Panc1 (cell line): ENCODE results near the gene MXD4. TPM values are rescaled to one million over a fixed set of nuclear protein-coding genes. Genes with fewer than 3 reads are reported as not detected.

Experiments used
- ATAC-seq: fragments of 200-7000 bp; cut with Tn5 transposase; 2 replicates; pipeline ENCODE4 v1.9.1; 2020; ENCODE audit warnings: mild to moderate bottlenecking, moderate library complexity
- BruUV-seq: library from RNA; stranded (reverse); fragments of 400-500 nt; replicated peaks from 2 replicates; lab custom pipeline; 2021; lab: Mats Ljungman, UMichigan
- CTCF ChIA-PET: fragments of 300-600 bp; sonication (Branson Sonifier 250); formaldehyde crosslinking; loops from one replicate; lab custom pipeline; 2022; ENCODE audit warnings: antibody characterized with exemption; lab: Charles Lee
- POLR2A ChIA-PET: fragments of 300-600 bp; sonication (Branson Sonifier 250); formaldehyde crosslinking; loops from one replicate; lab custom pipeline; 2022; ENCODE audit warnings: antibody characterized with exemption; lab: Charles Lee
- DNase-seq: peaks from one replicate; pipeline ENCODE4 v3.0.0-alpha.2; 2010; ENCODE audit warnings: low read depth, low spot score
- H3K27ac ChIP-seq: 2 replicates; pipeline ENCODE4 v1.5.1; 2011; ENCODE audit warnings: mild to moderate bottlenecking, low read length, inconsistent platforms
- H3K27me3 ChIP-seq: fragments of 200-500 bp; sonication (Bioruptor generic); 2 replicates; pipeline ENCODE4 v1.6.0; 2014; ENCODE audit warnings: low read length, inconsistent platforms; ENCODE audit not compliant: control insufficient read depth, insufficient read depth
- H3K36me3 ChIP-seq: fragments of 200-500 bp; sonication (Bioruptor generic); 2 replicates; pipeline ENCODE4 v1.5.1; 2014; ENCODE audit warnings: inconsistent platforms, mild to moderate bottlenecking, low read length, moderate library complexity; ENCODE audit not compliant: control insufficient read depth, insufficient read depth
- H3K4me1 ChIP-seq: 2 replicates; pipeline ENCODE4 v1.5.1; 2011; ENCODE audit warnings: inconsistent platforms, mild to moderate bottlenecking, low read length, moderate library complexity; ENCODE audit not compliant: control insufficient read depth, insufficient read depth
- H3K4me3 ChIP-seq, 2 experiments: 2 replicates each; pipeline ENCODE4 v1.5.1; 2011 to 2012; ENCODE audit warnings: low read depth in 2 of 2, low read length in 2 of 2, mild to moderate bottlenecking in 2 of 2, inconsistent platforms in 1 of 2, moderate library complexity in 1 of 2
- H3K9me3 ChIP-seq: fragments of 200-500 bp; sonication (Bioruptor generic); 2 replicates; pipeline ENCODE4 v1.5.1; 2014; ENCODE audit warnings: low read depth, mild to moderate bottlenecking, inconsistent platforms, low read length, moderate library complexity; ENCODE audit not compliant: control insufficient read depth, insufficient read depth
- POLR2AphosphoS5 ChIP-seq: IDR thresholded peaks from 2 replicates; pipeline ENCODE4 v1.6.1; 2012; ENCODE audit warnings: mild to moderate bottlenecking, low read depth, low read length, moderate library complexity
- SIN3A ChIP-seq: IDR thresholded peaks from 2 replicates; pipeline ENCODE4 v1.6.1; 2012; ENCODE audit warnings: low read depth, mild to moderate bottlenecking, low read length, moderate library complexity, borderline replicate concordance; ENCODE audit not compliant: insufficient read depth
- TCF7L2 ChIP-seq: IDR thresholded peaks from 2 replicates; pipeline ENCODE4 v1.6.1; 2011; ENCODE audit warnings: mild to moderate bottlenecking, low read depth, low read length, inconsistent platforms
- in situ Hi-C: cut with HindIII; loops from 2 replicates; pipeline ENCODE4 v1.10.0; 2016; ENCODE audit warnings: low sequenced_read_pairs, low pct_unique_long_range_greater_than_20kb
- intact Hi-C: fragments of 100-400 bp; cut with micrococcal nuclease; formaldehyde crosslinking; loops from one replicate; pipeline ENCODE4 v1.10.0; 2022; ENCODE audit not compliant: unreplicated experiment
- total RNA-seq: library from RNA; stranded (reverse); gene quantifications from one replicate; pipeline ENCODE4 v1.2.1, GENCODE V29; 2021; ENCODE audit not compliant: unreplicated experiment
- TF ChIP-seq, protein P1 (sequence below): fragments of 450-650 bp; IDR thresholded peaks from 2 replicates; pipeline ENCODE4 v1.5.1; 2017; ENCODE audit warnings: mild to moderate bottlenecking
- TF ChIP-seq, protein P2 (sequence below), 2 experiments: IDR thresholded peaks; 2 replicates each; pipeline ENCODE4 v1.6.1; 2011 to 2012; ENCODE audit warnings: low read depth in 2 of 2, control low read depth in 1 of 2, low read length in 1 of 2, mild to moderate bottlenecking in 1 of 2, moderate library complexity in 1 of 2; ENCODE audit not compliant: insufficient read depth in 1 of 2

MXD4 gene
- total RNA-seq, 1 experiment from 2014 or later = 32.7 TPM

DNA sequence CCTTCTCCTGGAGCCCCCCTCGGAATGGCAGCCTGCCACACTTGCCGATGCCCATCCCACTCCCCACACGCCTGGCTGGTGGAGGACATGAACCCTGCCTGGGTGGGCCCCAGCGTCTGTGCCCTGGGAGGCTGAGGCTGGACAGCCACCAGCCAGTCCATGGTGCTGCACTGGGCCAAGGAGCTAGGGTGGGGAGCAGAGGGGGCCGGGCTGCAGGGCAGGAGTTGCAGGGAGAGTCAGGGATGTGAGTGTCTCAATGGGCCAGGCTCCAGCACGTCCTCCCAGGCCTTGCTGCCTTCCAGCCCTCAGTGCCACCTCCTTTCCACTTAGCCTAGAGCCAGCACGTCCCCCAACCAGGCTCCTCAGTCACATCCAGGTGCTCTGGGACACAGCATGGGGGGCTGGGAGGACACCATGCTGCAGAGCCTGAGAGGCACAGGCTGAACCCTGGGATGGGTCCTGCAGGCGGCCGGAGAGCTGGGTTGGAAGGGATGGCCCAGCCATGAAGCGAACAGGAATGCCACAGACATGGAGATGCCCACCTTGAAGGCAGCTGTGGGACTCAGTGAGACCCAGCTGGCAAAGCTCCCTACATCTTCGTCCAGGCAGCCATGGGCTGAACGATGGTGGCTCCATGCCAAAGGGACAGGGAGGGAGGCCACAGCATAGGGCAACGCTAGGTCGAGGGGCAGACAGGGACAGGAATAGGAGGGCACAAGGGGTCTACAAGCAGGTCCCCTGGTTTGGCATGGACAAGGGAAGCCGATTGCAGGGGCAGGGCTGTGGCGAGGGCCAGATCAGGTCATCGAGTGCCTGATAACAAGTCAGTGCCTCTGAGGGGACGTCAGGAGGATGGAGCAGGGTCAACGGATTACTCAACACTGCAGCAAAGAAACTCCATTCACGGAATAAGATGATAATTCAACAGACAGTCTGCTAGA lies 30.1 kb upstream of the MXD4 start:
- Histone ChIP-seq H3K4me3 (no peak overlapping the region), H3K27ac (no peak overlapping the region), H3K9me3 (no peaks in the 10 kb centered on the region), H3K4me1 (no peaks in the 10 kb centered on the region), H3K36me3 (no peaks in the 10 kb centered on the region), H3K27me3 (no peaks in the 10 kb centered on the region)
- DNase-seq = no peak
- BruUV-seq = no TSS peak
- no peak for ATAC-seq
- TF ChIP-seq SIN3A (no peak), TCF7L2 (no peak), POLR2AphosphoS5 (no peak)
- TF ChIP-seq, protein P1, sequence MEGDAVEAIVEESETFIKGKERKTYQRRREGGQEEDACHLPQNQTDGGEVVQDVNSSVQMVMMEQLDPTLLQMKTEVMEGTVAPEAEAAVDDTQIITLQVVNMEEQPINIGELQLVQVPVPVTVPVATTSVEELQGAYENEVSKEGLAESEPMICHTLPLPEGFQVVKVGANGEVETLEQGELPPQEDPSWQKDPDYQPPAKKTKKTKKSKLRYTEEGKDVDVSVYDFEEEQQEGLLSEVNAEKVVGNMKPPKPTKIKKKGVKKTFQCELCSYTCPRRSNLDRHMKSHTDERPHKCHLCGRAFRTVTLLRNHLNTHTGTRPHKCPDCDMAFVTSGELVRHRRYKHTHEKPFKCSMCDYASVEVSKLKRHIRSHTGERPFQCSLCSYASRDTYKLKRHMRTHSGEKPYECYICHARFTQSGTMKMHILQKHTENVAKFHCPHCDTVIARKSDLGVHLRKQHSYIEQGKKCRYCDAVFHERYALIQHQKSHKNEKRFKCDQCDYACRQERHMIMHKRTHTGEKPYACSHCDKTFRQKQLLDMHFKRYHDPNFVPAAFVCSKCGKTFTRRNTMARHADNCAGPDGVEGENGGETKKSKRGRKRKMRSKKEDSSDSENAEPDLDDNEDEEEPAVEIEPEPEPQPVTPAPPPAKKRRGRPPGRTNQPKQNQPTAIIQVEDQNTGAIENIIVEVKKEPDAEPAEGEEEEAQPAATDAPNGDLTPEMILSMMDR = no peak
- TF ChIP-seq, protein P2, sequence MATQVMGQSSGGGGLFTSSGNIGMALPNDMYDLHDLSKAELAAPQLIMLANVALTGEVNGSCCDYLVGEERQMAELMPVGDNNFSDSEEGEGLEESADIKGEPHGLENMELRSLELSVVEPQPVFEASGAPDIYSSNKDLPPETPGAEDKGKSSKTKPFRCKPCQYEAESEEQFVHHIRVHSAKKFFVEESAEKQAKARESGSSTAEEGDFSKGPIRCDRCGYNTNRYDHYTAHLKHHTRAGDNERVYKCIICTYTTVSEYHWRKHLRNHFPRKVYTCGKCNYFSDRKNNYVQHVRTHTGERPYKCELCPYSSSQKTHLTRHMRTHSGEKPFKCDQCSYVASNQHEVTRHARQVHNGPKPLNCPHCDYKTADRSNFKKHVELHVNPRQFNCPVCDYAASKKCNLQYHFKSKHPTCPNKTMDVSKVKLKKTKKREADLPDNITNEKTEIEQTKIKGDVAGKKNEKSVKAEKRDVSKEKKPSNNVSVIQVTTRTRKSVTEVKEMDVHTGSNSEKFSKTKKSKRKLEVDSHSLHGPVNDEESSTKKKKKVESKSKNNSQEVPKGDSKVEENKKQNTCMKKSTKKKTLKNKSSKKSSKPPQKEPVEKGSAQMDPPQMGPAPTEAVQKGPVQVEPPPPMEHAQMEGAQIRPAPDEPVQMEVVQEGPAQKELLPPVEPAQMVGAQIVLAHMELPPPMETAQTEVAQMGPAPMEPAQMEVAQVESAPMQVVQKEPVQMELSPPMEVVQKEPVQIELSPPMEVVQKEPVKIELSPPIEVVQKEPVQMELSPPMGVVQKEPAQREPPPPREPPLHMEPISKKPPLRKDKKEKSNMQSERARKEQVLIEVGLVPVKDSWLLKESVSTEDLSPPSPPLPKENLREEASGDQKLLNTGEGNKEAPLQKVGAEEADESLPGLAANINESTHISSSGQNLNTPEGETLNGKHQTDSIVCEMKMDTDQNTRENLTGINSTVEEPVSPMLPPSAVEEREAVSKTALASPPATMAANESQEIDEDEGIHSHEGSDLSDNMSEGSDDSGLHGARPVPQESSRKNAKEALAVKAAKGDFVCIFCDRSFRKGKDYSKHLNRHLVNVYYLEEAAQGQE (IDR thresholded peaks at IDR 0.05; ENCODE audit: insufficient read depth in 1 of 2, low read depth in 2 of 2, low read length in 1 of 2) = no peak
- ChIA-PET POLR2A (no interaction called here), CTCF (no interaction called here)
- in situ Hi-C loops = no loop called here
- intact Hi-C loops = no loop called here

DNA sequence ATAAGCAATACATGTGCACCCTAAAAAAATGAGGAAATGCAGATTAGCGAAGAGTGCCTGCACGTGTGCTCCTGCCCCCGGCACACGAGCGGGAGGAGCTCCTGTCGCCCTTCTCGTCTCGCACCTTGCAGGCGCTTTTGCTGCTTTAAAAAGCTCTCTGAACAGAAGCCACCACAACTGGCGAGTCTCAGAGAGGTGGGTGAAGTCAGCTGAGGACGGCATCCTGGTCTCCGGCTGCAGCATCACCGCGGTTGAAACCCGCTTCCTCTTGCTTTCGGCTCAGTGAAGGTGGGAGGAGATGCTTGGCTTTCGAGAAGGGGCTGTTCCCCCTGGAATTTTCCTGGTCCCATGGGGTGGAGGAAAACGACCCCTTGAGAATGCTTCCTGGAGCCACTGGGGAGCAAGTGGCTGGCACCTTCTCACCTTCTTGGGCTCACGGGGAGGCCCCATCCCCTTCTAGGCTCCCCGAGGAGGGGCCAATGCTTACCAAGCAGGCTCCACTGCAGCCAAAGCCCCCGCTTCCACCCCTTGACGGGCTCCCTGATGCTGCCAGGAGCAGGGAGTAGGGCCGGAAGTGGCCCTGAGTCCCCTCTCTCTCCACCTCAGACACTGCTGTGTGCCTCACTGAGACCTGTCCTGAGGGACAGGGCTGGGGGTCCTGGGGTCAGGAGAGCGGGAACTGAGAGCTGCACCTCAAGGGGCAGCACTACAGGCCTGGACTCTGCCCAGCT lies 29.2 kb upstream of the MXD4 start:
- no peaks in the 10 kb centered on the region for H3K4me1 ChIP-seq
- no peak overlapping the region for H3K27ac ChIP-seq
- ATAC-seq (no peak), DNase-seq (no peak)
- no peaks in the 10 kb centered on the region for H3K27me3 ChIP-seq
- ChIA-PET CTCF (no interaction called here), POLR2A (no interaction called here)
- BruUV-seq = no TSS peak
- H3K36me3 ChIP-seq = no peaks in the 10 kb centered on the region
- H3K9me3 ChIP-seq = no peaks in the 10 kb centered on the region
- intact Hi-C loops = no loop called here
- H3K4me3 ChIP-seq = no peak overlapping the region
- TF ChIP-seq, protein P1 = no peak
- TF ChIP-seq POLR2AphosphoS5 = no peak
- no peak for TF ChIP-seq TCF7L2
- TF ChIP-seq, protein P2 (IDR thresholded peaks at IDR 0.05; ENCODE audit: insufficient read depth in 1 of 2, low read depth in 2 of 2, low read length in 1 of 2) = no peak
- TF ChIP-seq SIN3A = no peak
- in situ Hi-C loops = no loop called here
